Measurements from ENCODE around the gene SRC. TPM values are rescaled to one million over a fixed set of nuclear protein-coding genes. Genes with fewer than 3 reads are reported as not detected.

Gene SRC
- total RNA-seq, 4 donors from 2014 or later, result 18.8 to 39.5 (median 26.0) TPM

DNA sequence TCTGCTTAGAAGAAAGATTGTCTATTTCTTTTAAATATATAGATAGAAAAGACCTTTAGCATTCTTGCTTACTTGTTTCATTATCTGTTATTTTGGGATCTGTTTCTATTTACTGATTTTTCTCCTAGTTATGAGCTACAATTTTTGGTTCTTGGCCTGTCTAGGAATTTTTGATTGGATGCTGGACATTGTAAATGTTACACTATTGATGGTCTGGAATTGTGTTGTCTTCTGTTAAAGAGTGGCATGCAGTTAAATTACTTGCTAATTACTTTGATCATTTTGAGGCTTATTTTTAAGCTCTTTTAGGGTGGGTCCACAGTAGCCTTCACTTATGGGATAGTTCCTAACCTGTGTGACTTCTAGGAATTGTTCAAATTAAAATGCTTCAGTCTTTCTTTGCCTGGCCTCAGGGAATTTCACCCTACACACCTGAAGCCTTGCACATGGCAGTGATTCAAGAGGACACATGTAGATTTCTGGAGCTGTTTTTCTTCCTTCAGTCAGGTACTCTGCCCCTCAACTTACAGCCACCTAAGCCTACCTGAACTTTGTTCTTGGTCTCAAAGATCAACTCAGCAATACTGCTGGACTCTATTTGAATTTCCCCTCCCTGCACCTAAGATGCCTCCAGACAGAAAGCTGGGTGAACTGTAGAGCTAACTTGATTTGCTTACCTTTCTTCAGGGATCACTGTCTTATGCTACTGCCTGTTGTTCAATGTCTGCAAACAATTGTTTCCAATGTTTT, 108.9 kb downstream of the SRC start:
- Histone ChIP-seq H3K4me1 (no peaks in the 10 kb centered on the region), H3K9me3 (no peaks in the 10 kb centered on the region)

More for the DNA sequence above, 108.9 kb downstream of the SRC start:
- Histone ChIP-seq H3K27me3 (peaks cover 5% of the 10 kb centered on the region), H3K36me3 (no peaks in the 10 kb centered on the region), H3K4me3 (no peak overlapping the region), H3K27ac (no peak overlapping the region)
- DNase-seq (ENCODE audit: low spot score in 2 of 2), result no peak
- TF ChIP-seq EP300 (IDR thresholded peaks at IDR 0.05), result no peak
- TF ChIP-seq, protein P1, sequence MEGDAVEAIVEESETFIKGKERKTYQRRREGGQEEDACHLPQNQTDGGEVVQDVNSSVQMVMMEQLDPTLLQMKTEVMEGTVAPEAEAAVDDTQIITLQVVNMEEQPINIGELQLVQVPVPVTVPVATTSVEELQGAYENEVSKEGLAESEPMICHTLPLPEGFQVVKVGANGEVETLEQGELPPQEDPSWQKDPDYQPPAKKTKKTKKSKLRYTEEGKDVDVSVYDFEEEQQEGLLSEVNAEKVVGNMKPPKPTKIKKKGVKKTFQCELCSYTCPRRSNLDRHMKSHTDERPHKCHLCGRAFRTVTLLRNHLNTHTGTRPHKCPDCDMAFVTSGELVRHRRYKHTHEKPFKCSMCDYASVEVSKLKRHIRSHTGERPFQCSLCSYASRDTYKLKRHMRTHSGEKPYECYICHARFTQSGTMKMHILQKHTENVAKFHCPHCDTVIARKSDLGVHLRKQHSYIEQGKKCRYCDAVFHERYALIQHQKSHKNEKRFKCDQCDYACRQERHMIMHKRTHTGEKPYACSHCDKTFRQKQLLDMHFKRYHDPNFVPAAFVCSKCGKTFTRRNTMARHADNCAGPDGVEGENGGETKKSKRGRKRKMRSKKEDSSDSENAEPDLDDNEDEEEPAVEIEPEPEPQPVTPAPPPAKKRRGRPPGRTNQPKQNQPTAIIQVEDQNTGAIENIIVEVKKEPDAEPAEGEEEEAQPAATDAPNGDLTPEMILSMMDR (IDR thresholded peaks at IDR 0.05), result no peak
- TF ChIP-seq POLR2A (IDR thresholded peaks at IDR 0.05), result no peak
- no peak for TF ChIP-seq POLR2AphosphoS5 (IDR thresholded peaks at IDR 0.05)

Other genes with a start within 250 kb of the SRC start
- 100 to 1,000 TPM in 3 of 4 donors, 10 to 100 TPM in 1; 71.9 to 138 (median 132) TPM for gene RPN2, start 166.8 kb upstream of the SRC start, total RNA-seq
- 1 to 10 TPM in 3 of 4 donors, under 1 TPM in 1; 0.83 to 4.7 (median 3.1) TPM for gene MROH8, start 166.6 kb upstream of the SRC start, total RNA-seq
- gene GHRH, start 84.3 kb upstream of the SRC start, total RNA-seq, result not detected
- 10 to 100 TPM; 15.4 to 32.3 (median 25.4) TPM for gene MANBAL, start 56.5 kb upstream of the SRC start, total RNA-seq
- 10 to 100 TPM in 1 of 4 donors, 1 to 10 TPM in 3; 3.0 to 15.2 (median 6.2) TPM for gene NNAT, start 175.1 kb downstream of the SRC start, total RNA-seq
- gene BLCAP, start 181.7 kb downstream of the SRC start, total RNA-seq, result 100 to 1,000 TPM; 126 to 198 (median 136) TPM

Data from suprapubic skin (tissue), 4 donors.